Gastrocnemius medialis (tissue), 4 donors: ENCODE measurements around the gene DPH7.

ENCODE experiments used
- CTCF ChIP-seq, 5 experiments: fragments of 450-650 bp in 3 of 5; fragments of 200-600 bp in 2 of 5; sonication (generic) in 2 of 5; IDR thresholded peaks in 4 of 5; conservative IDR thresholded peaks in 1 of 5; 1 replicate in 4 of 5; 2 replicates in 1 of 5; pipeline ENCODE4 v1.5.1; 2016 to 2019; ENCODE audit warnings: antibody characterized with exemption in 5 of 5, mild to moderate bottlenecking in 3 of 5, moderate library complexity in 3 of 5
- POLR2A ChIP-seq, 2 donors: fragments of 450-650 bp; IDR thresholded peaks; one replicate each; pipeline ENCODE4 v1.6.1; 2017; ENCODE audit warnings: antibody characterized with exemption in 2 of 2, mild to moderate bottlenecking in 2 of 2, moderate library complexity in 2 of 2

DNA sequence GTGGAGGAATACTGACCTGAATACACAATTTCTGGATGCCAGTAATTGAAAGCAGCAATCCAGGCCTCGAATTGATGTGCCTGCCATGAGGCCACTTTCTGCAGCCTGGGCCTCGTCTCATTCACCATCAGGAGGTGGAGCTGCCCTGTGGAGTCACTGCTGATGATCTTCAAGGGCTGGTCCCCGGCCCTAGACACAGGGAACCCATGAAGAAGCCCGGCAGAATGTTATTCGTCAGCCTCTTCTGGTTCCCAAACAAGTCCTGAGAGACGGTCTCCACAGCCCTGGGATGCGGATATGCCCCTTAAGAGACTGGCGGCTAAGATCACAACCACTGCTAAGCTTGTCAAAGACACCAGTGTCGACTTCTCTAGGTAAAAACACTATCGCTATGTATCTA, 4.5 kb downstream of the DPH7 start:
- no peak for TF ChIP-seq CTCF (IDR thresholded peaks at IDR 0.05 in 4 of 5, conservative IDR thresholded peaks at IDR 0.05 in 1 of 5)
- TF ChIP-seq POLR2A (IDR thresholded peaks at IDR 0.05) = no peak
